IMR-90 (cell line): ENCODE results near the gene CAV2. TPM values are rescaled to one million over a fixed set of nuclear protein-coding genes. Genes with fewer than 3 reads are reported as not detected.
"Not testable (repeated sequence)": the region's sequence is repeated elsewhere in the genome, so short reads cannot be mapped to it uniquely, and the experiment has no call there.

Experiments used
- ATAC-seq: fragments of 200-7000 bp; cut with Tn5 transposase; 2 replicates; pipeline ENCODE4 v1.9.1; 2020; ENCODE audit warnings: low read depth, mild to moderate bottlenecking, moderate library complexity
- BruUV-seq: library from RNA; stranded (reverse); fragments of 400-500 nt; replicated peaks from 2 replicates; lab custom pipeline; 2021; lab: Mats Ljungman, UMichigan
- CTCF ChIA-PET: fragments of 300-600 bp; formaldehyde crosslinking; extraction: SDS; loops from one replicate; lab custom pipeline; 2021; ENCODE audit warnings: antibody characterized with exemption; lab: Yijun Ruan, JAX
- POLR2A ChIA-PET: fragments of 300-600 bp; sonication (Branson Sonifier 250); formaldehyde crosslinking; loops from one replicate; lab custom pipeline; 2022; ENCODE audit warnings: antibody characterized with exemption; ENCODE audit not compliant: unreplicated experiment; lab: Charles Lee
- DNase-seq: peaks from one replicate; pipeline ENCODE4 v3.0.0; 2013
- H2AFZ ChIP-seq: replicated peaks from 2 replicates; pipeline ENCODE3; 2013; ENCODE audit warnings: low read length, mild to moderate bottlenecking; ENCODE audit not compliant: poor library complexity
- H2AK5ac ChIP-seq: 2 replicates; pipeline ENCODE4 v1.6.1; 2013; ENCODE audit warnings: low read depth, low read length, inconsistent platforms
- H2AK9ac ChIP-seq: replicated peaks from 2 replicates; pipeline ENCODE3; 2013; ENCODE audit warnings: mild to moderate bottlenecking, low read depth, low read length, moderate library complexity; ENCODE audit not compliant: poor library complexity
- H2BK120ac ChIP-seq: 2 replicates; pipeline ENCODE4 v1.6.1; 2013; ENCODE audit warnings: low read depth, low read length, inconsistent platforms
- H2BK15ac ChIP-seq: 3 replicates; pipeline ENCODE4 v1.6.1; 2013; ENCODE audit warnings: low read depth, low read length, inconsistent platforms
- H2BK20ac ChIP-seq: 2 replicates; pipeline ENCODE4 v1.6.1; 2013; ENCODE audit warnings: low read depth, mild to moderate bottlenecking, inconsistent platforms, low read length, moderate library complexity
- H2BK5ac ChIP-seq: 2 replicates; pipeline ENCODE4 v1.6.1; 2013; ENCODE audit warnings: mild to moderate bottlenecking, low read depth, low read length, inconsistent platforms; ENCODE audit not compliant: poor library complexity, severe bottlenecking
- H3K14ac ChIP-seq: replicated peaks from 2 replicates; pipeline ENCODE4 v1.6.1; 2013; ENCODE audit warnings: low read depth, low read length, inconsistent platforms
- H3K18ac ChIP-seq: 2 replicates; pipeline ENCODE4 v1.6.1; 2013; ENCODE audit warnings: low read depth, low read length, control low read depth
- H3K23ac ChIP-seq: 2 replicates; pipeline ENCODE4 v1.6.1; 2013; ENCODE audit warnings: low read depth, low read length, inconsistent platforms
- H3K27ac ChIP-seq: 2 replicates; pipeline ENCODE4 v1.5.1; 2013; ENCODE audit warnings: mild to moderate bottlenecking, control low read depth, low read length; ENCODE audit not compliant: insufficient read depth
- H3K27me3 ChIP-seq: 2 replicates; pipeline ENCODE4 v1.6.1; 2013; ENCODE audit warnings: low read length; ENCODE audit not compliant: control insufficient read depth, insufficient read depth
- H3K36me3 ChIP-seq: 2 replicates; pipeline ENCODE4 v1.6.1; 2013; ENCODE audit warnings: low read length, mixed read lengths; ENCODE audit not compliant: control insufficient read depth, insufficient read depth
- H3K4ac ChIP-seq: 2 replicates; pipeline ENCODE4 v1.6.1; 2013; ENCODE audit warnings: low read depth, low read length, inconsistent platforms
- H3K4me1 ChIP-seq: 2 replicates; pipeline ENCODE4 v1.6.1; 2013; ENCODE audit warnings: low read length, mixed read lengths; ENCODE audit not compliant: control insufficient read depth, insufficient read depth
- H3K4me2 ChIP-seq: 2 replicates; pipeline ENCODE4 v1.6.1; 2013; ENCODE audit warnings: low read depth, mild to moderate bottlenecking, control low read depth, low read length, moderate library complexity
- H3K4me3 ChIP-seq: 2 replicates; pipeline ENCODE4 v1.5.1; 2013; ENCODE audit warnings: low read depth, mild to moderate bottlenecking, control low read depth, low read length, moderate library complexity; ENCODE audit not compliant: insufficient read depth
- H3K56ac ChIP-seq: 2 replicates; pipeline ENCODE4 v1.6.1; 2013; ENCODE audit warnings: low read length, inconsistent platforms; ENCODE audit not compliant: insufficient read depth; ENCODE audit errors: extremely low read depth
- H3K79me1 ChIP-seq, 2 experiments: 2 replicates each; pipeline ENCODE4 v1.6.1; 2013; ENCODE audit warnings: low read length in 2 of 2, inconsistent platforms in 1 of 2, low read depth in 1 of 2
- H3K9ac ChIP-seq: 2 replicates; pipeline ENCODE4 v1.6.1; 2013; ENCODE audit warnings: low read depth, low read length, control low read depth
- H3K9me1 ChIP-seq: 2 replicates; pipeline ENCODE4 v1.6.1; 2013; ENCODE audit warnings: low read length, inconsistent platforms; ENCODE audit not compliant: insufficient read depth
- H3K9me3 ChIP-seq: 2 replicates; pipeline ENCODE4 v1.6.1; 2013; ENCODE audit warnings: low read length; ENCODE audit not compliant: control insufficient read depth, insufficient read depth
- H4K20me1 ChIP-seq: 2 replicates; pipeline ENCODE4 v1.6.1; 2013; ENCODE audit warnings: low read length, inconsistent platforms; ENCODE audit not compliant: insufficient read depth
- H4K5ac ChIP-seq: 2 replicates; pipeline ENCODE4 v1.6.1; 2013; ENCODE audit warnings: mild to moderate bottlenecking, low read depth, low read length, control low read depth
- H4K8ac ChIP-seq, 2 experiments: 2 replicates each; pipeline ENCODE4 v1.6.1; 2013; ENCODE audit warnings: low read depth in 2 of 2, low read length in 2 of 2, control low read depth in 1 of 2, inconsistent platforms in 1 of 2
- H4K91ac ChIP-seq: 2 replicates; pipeline ENCODE4 v1.6.1; 2013; ENCODE audit warnings: low read depth, low read length, inconsistent platforms; ENCODE audit not compliant: insufficient read depth
- MAZ ChIP-seq: IDR thresholded peaks from 2 replicates; pipeline ENCODE4 v1.6.1; 2012; ENCODE audit warnings: low read depth, mild to moderate bottlenecking, low read length, improper control_type of control experiment, moderate library complexity, borderline replicate concordance
- POLR2A ChIP-seq: IDR thresholded peaks from 2 replicates; pipeline ENCODE4 v1.6.1; 2012; ENCODE audit warnings: mild to moderate bottlenecking, low read depth, low read length
- WGBS, 2 experiments: methylation state at CpG; one replicate each; pipeline versions ENCODE4 v1.1.5 to v1.1.7; 2013; ENCODE audit warnings: missing lambda C conversion rate in 2 of 2; ENCODE audit not compliant: insufficient read length in 1 of 2; ENCODE audit errors: extremely low coverage in 2 of 2; 5-methylcytosine and 5-hydroxymethylcytosine counted together
- dilution Hi-C: fragments of 300-500 bp; cut with HindIII; formaldehyde crosslinking; loops from one replicate; pipeline ENCODE4 v1.14.3; 2018; ENCODE audit warnings: low sequenced_read_pairs; ENCODE audit not compliant: unreplicated experiment
- in situ Hi-C: fragments of 300-500 bp; cut with MboI; formaldehyde crosslinking; loops from 3 replicates; pipeline ENCODE4 v1.14.3; 2019; ENCODE audit warnings: low sequenced_read_pairs, inconsistent platforms, mixed read lengths
- intact Hi-C: fragments of 100-400 bp; cut with micrococcal nuclease; formaldehyde crosslinking; loops from 2 replicates; pipeline ENCODE4 v1.10.0; 2022
- polyA plus RNA-seq, 3 experiments: library from polyadenylated mRNA; depleted of rRNA; stranded (reverse); fragments of >200 nt; gene quantifications; 2 replicates each; pipeline ENCODE4 v1.2.3, GENCODE V29; 2012; ENCODE audit warnings: low replicate concordance in 1 of 3
- total RNA-seq: library from RNA; depleted of rRNA; stranded (reverse); fragments of >200 nt; gene quantifications from 2 replicates; pipeline ENCODE4 v1.2.3, GENCODE V29; 2012

The CAV2 gene
- total and polyA plus RNA-seq, 2 of the 4 experiments (the other 2 are of a cell fraction) = 199 to 265 TPM

GRCh38 chr7:116483271-116483942 lies 16.1 kb upstream of the CAV2 start (continued):
- TF ChIP-seq MAZ = no peak
- no peak for TF ChIP-seq POLR2A

GRCh38 chr7:116484389-116484788 lies 15.1 kb upstream of the CAV2 start:
- ATAC-seq, H3K9me3 ChIP-seq, CTCF ChIA-PET, H3K23ac ChIP-seq, H2AFZ ChIP-seq, H4K91ac ChIP-seq, H4K5ac ChIP-seq, H2BK120ac ChIP-seq, H3K79me1 ChIP-seq, BruUV-seq, H3K4ac ChIP-seq, H3K9me1 ChIP-seq, in situ Hi-C loops, H2AK9ac ChIP-seq, H3K27me3 ChIP-seq, DNase-seq, H3K18ac ChIP-seq, H3K56ac ChIP-seq, H3K4me1 ChIP-seq, POLR2A ChIA-PET, H4K20me1 ChIP-seq, H4K8ac ChIP-seq, H3K36me3 ChIP-seq, H2BK5ac ChIP-seq, H3K9ac ChIP-seq, H3K4me2 ChIP-seq, H3K14ac ChIP-seq, H2BK15ac ChIP-seq, H3K4me3 ChIP-seq, intact Hi-C loops, H2AK5ac ChIP-seq, H3K27ac ChIP-seq, dilution Hi-C loops, H2BK20ac ChIP-seq: not testable (repeated sequence)
- no CpG with 5 or more reads among the region's 4 CpGs for WGBS, 2 experiments
